Suprapubic skin (tissue), 4 donors: ENCODE measurements around the gene NPIPA1.
"Not testable (repeated sequence)": the region's sequence is repeated elsewhere in the genome, so short reads cannot be mapped to it uniquely, and the experiment has no call there.

Experiments
- POLR2A ChIP-seq, 2 donors: fragments of 450-650 bp; IDR thresholded peaks; one replicate each; pipeline ENCODE4 v1.6.1; 2017; ENCODE audit warnings: antibody characterized with exemption in 2 of 2, mild to moderate bottlenecking in 2 of 2, moderate library complexity in 2 of 2
- POLR2AphosphoS5 ChIP-seq, 3 donors: sonication (generic); formaldehyde crosslinking; IDR thresholded peaks; one replicate each; pipeline ENCODE4 v1.6.1; 2017; ENCODE audit warnings: antibody characterized with exemption in 3 of 3
- TF ChIP-seq, protein P1 (sequence below), 2 donors: fragments of 200-600 bp in 1 of 2; fragments of 450-650 bp in 1 of 2; sonication (generic) in 1 of 2; IDR thresholded peaks; one replicate each; pipeline ENCODE4 v1.5.1; 2016 to 2019; ENCODE audit warnings: antibody characterized with exemption in 2 of 2, mild to moderate bottlenecking in 1 of 2, moderate library complexity in 1 of 2

GRCh38 chr16:14971621-14972228 is 34.5 kb downstream of the NPIPA1 start:
- TF ChIP-seq, protein P1, sequence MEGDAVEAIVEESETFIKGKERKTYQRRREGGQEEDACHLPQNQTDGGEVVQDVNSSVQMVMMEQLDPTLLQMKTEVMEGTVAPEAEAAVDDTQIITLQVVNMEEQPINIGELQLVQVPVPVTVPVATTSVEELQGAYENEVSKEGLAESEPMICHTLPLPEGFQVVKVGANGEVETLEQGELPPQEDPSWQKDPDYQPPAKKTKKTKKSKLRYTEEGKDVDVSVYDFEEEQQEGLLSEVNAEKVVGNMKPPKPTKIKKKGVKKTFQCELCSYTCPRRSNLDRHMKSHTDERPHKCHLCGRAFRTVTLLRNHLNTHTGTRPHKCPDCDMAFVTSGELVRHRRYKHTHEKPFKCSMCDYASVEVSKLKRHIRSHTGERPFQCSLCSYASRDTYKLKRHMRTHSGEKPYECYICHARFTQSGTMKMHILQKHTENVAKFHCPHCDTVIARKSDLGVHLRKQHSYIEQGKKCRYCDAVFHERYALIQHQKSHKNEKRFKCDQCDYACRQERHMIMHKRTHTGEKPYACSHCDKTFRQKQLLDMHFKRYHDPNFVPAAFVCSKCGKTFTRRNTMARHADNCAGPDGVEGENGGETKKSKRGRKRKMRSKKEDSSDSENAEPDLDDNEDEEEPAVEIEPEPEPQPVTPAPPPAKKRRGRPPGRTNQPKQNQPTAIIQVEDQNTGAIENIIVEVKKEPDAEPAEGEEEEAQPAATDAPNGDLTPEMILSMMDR (IDR thresholded peaks at IDR 0.05), result not testable (repeated sequence)
- TF ChIP-seq POLR2AphosphoS5, POLR2A (IDR thresholded peaks at IDR 0.05): not testable (repeated sequence)
